ENCODE data around the gene CCDC200. TPM values are rescaled to one million over a fixed set of nuclear protein-coding genes. Genes with fewer than 3 reads are reported as not detected.

The CCDC200 gene

GRCh38 chr17:43175213-43176118 is 53.0 kb downstream of the CCDC200 start:
- no CpG with 5 or more reads among the region's 4 CpGs for WGBS, 2 donors (ENCODE audit: extremely low coverage in 2 of 2, insufficient read length in 2 of 2, insufficient replicate concordance in 1 of 2)
- no peak overlapping the region for H3K27ac ChIP-seq (replicated peaks; ENCODE audit: low read length)

GRCh38 chr17:43171586-43172487 is 56.6 kb downstream of the CCDC200 start:
- peak overlapping the region; percentile 67 for H2AFZ ChIP-seq (ENCODE audit: low read length)
- H2BK5ac ChIP-seq (ENCODE audit: low read length) = no peak overlapping the region
- H2AK5ac ChIP-seq (ENCODE audit: low read depth, low read length) = no peak overlapping the region
- H2BK15ac ChIP-seq (ENCODE audit: low read length) = no peak overlapping the region
- no peak overlapping the region for H2BK120ac ChIP-seq (ENCODE audit: low read depth, low read length)
- H3K14ac ChIP-seq (ENCODE audit: low read length) = no peak overlapping the region
- no peak overlapping the region for H3K18ac ChIP-seq (ENCODE audit: low read length)
- no peak overlapping the region for H4K8ac ChIP-seq (ENCODE audit: low read depth, low read length)
- H2BK12ac ChIP-seq (ENCODE audit: low read length) = no peak overlapping the region
- H3K4ac ChIP-seq (ENCODE audit: low read length) = no peak overlapping the region
- no peak overlapping the region for H4K91ac ChIP-seq (ENCODE audit: low read depth, low read length, poor library complexity)
- no peak overlapping the region for H3K23ac ChIP-seq (ENCODE audit: low read depth, low read length, poor library complexity)
- H3K9ac ChIP-seq (ENCODE audit: low read depth, low read length, poor library complexity) = no peak overlapping the region
- no peaks in the 10 kb centered on the region for H3K27me3 ChIP-seq (ENCODE audit: control insufficient read depth in 3 of 3, insufficient read depth in 3 of 3, low read depth in 1 of 3, low read length in 3 of 3)
- H3K36me3 ChIP-seq (replicated peaks in 1 of 2; ENCODE audit: control insufficient read depth in 2 of 2, insufficient read depth in 2 of 2, low read length in 2 of 2) = peaks cover 2 to 14% of the 10 kb centered on the region in 2 donors
- WGBS, 2 donors (ENCODE audit: extremely low coverage in 2 of 2, insufficient read length in 2 of 2, insufficient replicate concordance in 1 of 2) = no CpG with 5 or more reads among the region's 12 CpGs
- peak overlapping the region; percentile 68 for H3K27ac ChIP-seq (replicated peaks; ENCODE audit: low read length)
- peak overlapping the region; percentile 83 to 89 for H3K4me3 ChIP-seq (ENCODE audit: low read length in 2 of 2)
- peaks cover 5 to 6% of the 10 kb centered on the region in 2 donors for H3K4me1 ChIP-seq (ENCODE audit: control insufficient read depth in 2 of 2, insufficient read depth in 1 of 2, low read depth in 1 of 2, low read length in 2 of 2)
- no peaks in the 10 kb centered on the region for H3K9me3 ChIP-seq (replicated peaks in 1 of 2; ENCODE audit: control insufficient read depth in 2 of 2, insufficient read depth in 1 of 2, low read depth in 1 of 2, low read length in 2 of 2)
- peaks cover 2% of the 10 kb centered on the region for H3K79me1 ChIP-seq (ENCODE audit: low read depth, low read length)
- peak overlapping the region; percentile 56 for H3K4me2 ChIP-seq (ENCODE audit: insufficient read depth, low read length, poor library complexity, severe bottlenecking)
- no peak for DNase-seq (ENCODE audit: low spot score)

More at GRCh38 chr17:43175213-43176118, 53.0 kb downstream of the CCDC200 start:
- Histone ChIP-seq H3K4me2 (ENCODE audit: insufficient read depth, low read length, poor library complexity, severe bottlenecking) (no peak overlapping the region), H3K27me3 (ENCODE audit: control insufficient read depth in 3 of 3, insufficient read depth in 3 of 3, low read depth in 1 of 3, low read length in 3 of 3) (no peaks in the 10 kb centered on the region), H3K9ac (ENCODE audit: low read depth, low read length, poor library complexity) (no peak overlapping the region), H3K4me1 (ENCODE audit: control insufficient read depth in 2 of 2, insufficient read depth in 1 of 2, low read depth in 1 of 2, low read length in 2 of 2) (peaks cover 2 to 3% of the 10 kb centered on the region in 2 donors), H3K18ac (ENCODE audit: low read length) (no peak overlapping the region), H4K91ac (ENCODE audit: low read depth, low read length, poor library complexity) (no peak overlapping the region), H3K23ac (ENCODE audit: low read depth, low read length, poor library complexity) (no peak overlapping the region), H3K36me3 (replicated peaks in 1 of 2; ENCODE audit: control insufficient read depth in 2 of 2, insufficient read depth in 2 of 2, low read length in 2 of 2) (peaks cover 3 to 49% of the 10 kb centered on the region in 2 donors), H2BK5ac (ENCODE audit: low read length) (no peak overlapping the region), H2BK120ac (ENCODE audit: low read depth, low read length) (no peak overlapping the region), H2AFZ (ENCODE audit: low read length) (no peak overlapping the region), H2AK5ac (ENCODE audit: low read depth, low read length) (no peak overlapping the region), H3K14ac (ENCODE audit: low read length) (no peak overlapping the region), H3K79me1 (ENCODE audit: low read depth, low read length) (no peaks in the 10 kb centered on the region), H2BK12ac (ENCODE audit: low read length) (no peak overlapping the region), H3K9me3 (replicated peaks in 1 of 2; ENCODE audit: control insufficient read depth in 2 of 2, insufficient read depth in 1 of 2, low read depth in 1 of 2, low read length in 2 of 2) (no peaks in the 10 kb centered on the region), H3K4ac (ENCODE audit: low read length) (no peak overlapping the region), H3K4me3 (ENCODE audit: low read length in 2 of 2) (no peak overlapping the region), H4K8ac (ENCODE audit: low read depth, low read length) (no peak overlapping the region), H2BK15ac (ENCODE audit: low read length) (no peak overlapping the region)
- no peak for DNase-seq (ENCODE audit: low spot score)

Small RNA genes lying within 50 kb of the gene (small RNA-seq; reads per million reads assigned to genes)
- not detected for gene RF00004 (ENCODE audit: insufficient read depth)
- gene RNU2-1 (ENCODE audit: insufficient read depth) = not detected
